ENCODE data around the gene CHML. TPM values are rescaled to one million over a fixed set of nuclear protein-coding genes. Genes with fewer than 3 reads are reported as not detected.
A peak's percentile ranks its signal among the peaks of the same experiment; 100 is the strongest.

Gene CHML
- total RNA-seq, 6 experiments from 2014 or later, result 15.2 to 17.9 (median 16.5) TPM

DNA sequence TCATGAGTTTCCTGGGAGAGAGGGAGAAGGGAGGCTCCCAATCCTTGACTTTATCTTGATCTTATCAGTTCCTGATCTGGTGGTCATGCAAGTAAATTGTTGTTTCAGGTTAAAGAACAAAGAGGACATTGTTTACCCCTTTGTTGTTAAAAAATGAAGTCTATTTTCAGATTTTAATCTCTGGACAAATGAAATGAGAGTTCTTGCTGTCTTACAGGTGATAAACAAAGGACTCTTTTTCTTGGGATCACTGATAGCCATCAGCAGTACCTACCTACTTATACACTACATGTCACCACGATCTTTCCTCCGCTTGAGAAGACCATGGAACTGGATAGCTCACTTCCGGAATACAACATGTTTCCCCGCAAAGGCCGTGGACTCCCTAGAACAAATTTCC is 48.4 kb downstream of the CHML start:
- Mint-ChIP-seq H3K4me3 (peak overlapping the region; percentile 38; the same call in 1 of the 2 replicates), H3K27me3 (ENCODE audit: insufficient read depth) (no peaks in the 10 kb centered on the region), H3K9me3 (no peaks in the 10 kb centered on the region), H3K36me3 (ENCODE audit: low read depth) (peaks cover 5% of the 10 kb centered on the region; the same call in 1 of the 2 replicates), H3K27ac (peak overlapping the region; percentile 68), H3K4me1 (ENCODE audit: low read depth) (peaks cover 43% of the 10 kb centered on the region)
- TF ChIP-seq CTCF (IDR thresholded peaks at IDR 0.05), result no peak
- no peak for DNase-seq

GRCh38 chr1:241591317-241591716 is 48.9 kb downstream of the CHML start:
- Mint-ChIP-seq H3K27me3 (ENCODE audit: insufficient read depth) (no peaks in the 10 kb centered on the region), H3K27ac (peak overlapping the region; percentile 68), H3K9me3 (no peaks in the 10 kb centered on the region), H3K4me1 (ENCODE audit: low read depth) (peaks cover 39% of the 10 kb centered on the region), H3K36me3 (ENCODE audit: low read depth) (peaks cover 5% of the 10 kb centered on the region; the same call in 1 of the 2 replicates), H3K4me3 (0 out of 2 replicates have a peak overlapping the region, but pooled peaks have one; percentile 38)
- DNase-seq, result peak; percentile 82
- no peak for TF ChIP-seq CTCF (IDR thresholded peaks at IDR 0.05)

DNA sequence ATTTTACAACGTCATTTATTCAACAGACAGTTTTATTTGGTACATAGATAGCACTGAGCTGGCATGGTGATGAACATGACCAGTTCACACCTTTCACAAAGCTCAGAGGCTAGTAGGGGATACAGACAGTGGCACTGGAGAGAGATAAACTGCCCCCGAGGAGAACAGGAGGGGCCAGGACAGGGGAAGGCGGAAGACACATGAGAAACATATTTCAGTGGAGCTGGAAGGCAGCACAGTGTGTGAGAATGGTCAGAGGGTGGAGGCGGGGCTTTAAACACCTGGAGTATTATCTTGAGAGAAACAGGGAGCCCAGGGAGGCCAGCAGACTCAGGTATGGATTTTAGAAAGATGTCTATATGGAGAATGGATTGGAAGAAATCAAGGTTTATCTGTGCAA is 49.5 kb downstream of the CHML start:
- H3K9me3 Mint-ChIP-seq, result no peaks in the 10 kb centered on the region
- DNase-seq, result no peak
- peaks cover 5% of the 10 kb centered on the region; the same call in 1 of the 2 replicates for H3K36me3 Mint-ChIP-seq (ENCODE audit: low read depth)
- no peak overlapping the region for H3K4me3 Mint-ChIP-seq
- TF ChIP-seq CTCF (IDR thresholded peaks at IDR 0.05), result no peak
- peak overlapping the region; percentile 28; the same call in 1 of the 2 replicates for H3K27ac Mint-ChIP-seq
- H3K27me3 Mint-ChIP-seq (ENCODE audit: insufficient read depth), result no peaks in the 10 kb centered on the region
- peaks cover 35% of the 10 kb centered on the region for H3K4me1 Mint-ChIP-seq (ENCODE audit: low read depth)

Other genes with a start within 250 kb of the CHML start
- 100 to 1,000 TPM; 107 to 137 (median 123) TPM for gene FH, start 120.6 kb downstream of the CHML start, total RNA-seq (2021; fragmentation: NEBNext Ultra II Directional; extraction: Animal tissue kit (Norgen Biotek cat#: 25700))
- gene KMO, start 108.0 kb downstream of the CHML start, total RNA-seq (2021; fragmentation: NEBNext Ultra II Directional; extraction: Animal tissue kit (Norgen Biotek cat#: 25700)), result not detected
- 10 to 100 TPM in 2 of 6 experiments, 1 to 10 TPM in 4; 7.3 to 13.1 (median 9.7) TPM for gene OPN3, start within 50 bp of the CHML start, total RNA-seq (2021; fragmentation: NEBNext Ultra II Directional; extraction: Animal tissue kit (Norgen Biotek cat#: 25700))
- not detected for gene WDR64, start 11.9 kb upstream of the CHML start, total RNA-seq (2021; fragmentation: NEBNext Ultra II Directional; extraction: Animal tissue kit (Norgen Biotek cat#: 25700))
- gene EXO1, start 207.8 kb upstream of the CHML start, total RNA-seq (2021; fragmentation: NEBNext Ultra II Directional; extraction: Animal tissue kit (Norgen Biotek cat#: 25700)), result 10 to 100 TPM in 5 of 6 experiments, 1 to 10 TPM in 1; 6.5 to 15.7 (median 15.2) TPM

All from HFFc6 (cell line).